DMS153 (cell line): ENCODE results near the gene ASAH2B.

Source experiments
- DNase-seq: peaks from one replicate; lab custom pipeline; 2025; lab: John Stamatoyannopoulos, UW

Gene ASAH2B

DNA sequence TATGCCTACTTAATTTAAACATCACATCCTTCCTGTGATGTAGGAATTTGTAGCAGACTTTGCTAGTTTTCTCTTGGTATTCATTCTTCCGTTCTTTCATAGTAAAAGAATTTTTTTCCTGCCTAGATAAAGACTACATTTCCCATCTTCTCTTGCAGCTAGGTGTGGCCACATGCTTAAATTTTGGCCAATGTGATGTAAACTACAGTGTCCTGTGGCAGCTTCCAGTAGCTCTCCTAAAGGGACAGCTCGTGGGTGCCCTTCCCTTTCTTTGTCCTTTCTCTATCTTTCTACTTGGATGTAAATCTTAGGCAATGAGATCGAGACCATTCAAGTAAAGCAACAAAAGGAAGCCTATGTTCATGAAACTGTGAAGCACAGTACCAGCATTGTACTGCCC, 58.6 kb downstream of the ASAH2B start:
- no peak for DNase-seq

DNA sequence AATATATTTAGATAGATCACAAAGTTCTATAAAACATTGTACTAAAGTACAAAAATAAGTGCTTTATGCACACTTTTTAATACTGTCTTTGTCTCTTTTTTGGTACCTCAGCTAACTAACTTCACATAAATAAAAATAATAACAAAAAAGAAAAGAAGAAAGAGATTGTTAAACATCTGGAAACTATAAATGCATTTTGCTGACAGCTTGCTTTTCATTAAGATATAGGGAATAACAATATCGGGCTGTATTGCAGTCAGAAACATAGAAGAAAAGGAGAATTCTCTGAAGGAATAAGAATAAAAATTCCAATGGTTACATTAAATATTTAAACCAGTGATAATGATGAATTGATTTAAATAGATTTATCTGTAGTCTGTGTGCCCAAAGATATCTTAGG, 59.9 kb downstream of the ASAH2B start:
- DNase-seq: no peak

DNA sequence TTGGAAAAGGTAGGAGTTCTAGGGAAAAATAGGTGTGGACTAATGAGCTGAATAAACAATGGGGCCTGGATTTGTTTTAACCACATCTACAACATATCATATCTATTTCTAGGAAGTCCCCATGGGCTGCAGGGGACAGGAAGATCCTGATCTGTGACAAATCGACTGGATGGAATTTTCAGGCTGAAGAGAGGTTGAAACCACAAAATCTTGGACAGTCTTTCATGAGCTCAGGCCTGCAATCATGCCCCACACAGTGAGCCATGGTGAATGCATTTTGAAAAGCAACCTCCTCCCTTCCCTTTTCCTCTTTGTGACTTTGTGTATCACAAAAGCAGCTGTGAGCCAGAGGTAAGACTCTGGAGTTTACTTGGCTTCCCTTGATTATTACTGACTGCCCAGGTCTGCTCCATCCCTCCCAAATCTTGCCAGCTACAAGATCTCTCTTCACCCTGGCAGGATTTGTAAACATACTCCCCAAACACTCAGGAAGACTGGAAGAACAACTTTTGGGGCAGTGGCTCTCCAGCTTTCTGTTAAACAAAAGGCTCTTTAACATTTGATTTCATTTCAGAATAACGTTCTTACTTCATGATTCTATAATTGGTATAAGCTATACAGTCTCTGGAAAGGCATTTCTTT, 66.4 kb downstream of the ASAH2B start:
- no peak for DNase-seq

DNA sequence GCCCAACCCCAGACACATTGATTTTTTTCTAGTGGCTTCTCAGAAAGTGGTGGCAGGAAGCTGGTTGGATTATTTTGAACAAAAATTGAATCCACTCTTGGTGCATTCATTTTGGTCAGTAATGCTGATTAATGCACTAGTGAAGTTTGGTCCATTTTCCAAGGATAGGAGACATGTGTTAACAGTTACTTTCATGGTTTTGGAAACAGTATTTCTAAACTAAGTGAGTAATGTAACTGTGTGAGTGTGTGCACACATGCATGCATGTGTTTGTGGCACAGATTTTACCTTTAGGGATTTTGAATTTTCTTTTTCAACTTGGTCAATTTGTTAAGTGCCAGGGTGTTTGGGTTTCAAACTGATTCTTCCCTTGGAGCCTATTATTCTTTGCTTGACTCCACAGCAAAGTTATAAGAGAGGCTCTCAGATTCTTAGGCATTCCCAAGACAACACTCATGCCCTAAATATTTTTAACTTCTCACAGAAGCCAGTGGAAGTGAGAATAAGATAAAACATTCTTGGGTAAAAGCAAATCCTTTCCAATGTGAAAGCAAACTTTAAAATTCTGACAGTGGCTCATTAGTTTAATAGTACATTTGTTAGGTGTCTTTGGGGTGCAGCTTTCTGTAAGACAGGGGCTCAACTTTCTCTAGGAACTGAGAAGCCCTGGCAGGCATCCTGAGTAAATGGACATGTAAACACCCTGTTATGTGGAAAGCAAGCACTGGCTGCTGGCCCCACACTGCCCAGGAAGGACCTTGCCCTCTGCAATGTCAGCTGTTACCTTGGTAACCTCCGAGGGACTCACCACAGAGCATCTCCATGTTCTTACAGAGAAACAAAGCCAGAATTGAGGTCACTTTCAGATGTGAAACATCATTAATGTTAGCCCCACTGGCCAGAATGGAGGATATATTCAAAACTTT, 68.4 kb downstream of the ASAH2B start:
- no peak for DNase-seq
